Inferior parietal cortex (tissue), 1 donor: ENCODE data around the gene PLXNB3.
"Not testable (repeated sequence)": the region's sequence is repeated elsewhere in the genome, so short reads cannot be mapped to it uniquely, and the experiment has no call there.

Experiments used
- DNase-seq: peaks from one replicate; pipeline ENCODE4 v3.0.0-alpha.2; 2016; ENCODE audit errors: extremely low spot score

PLXNB3 gene

DNA sequence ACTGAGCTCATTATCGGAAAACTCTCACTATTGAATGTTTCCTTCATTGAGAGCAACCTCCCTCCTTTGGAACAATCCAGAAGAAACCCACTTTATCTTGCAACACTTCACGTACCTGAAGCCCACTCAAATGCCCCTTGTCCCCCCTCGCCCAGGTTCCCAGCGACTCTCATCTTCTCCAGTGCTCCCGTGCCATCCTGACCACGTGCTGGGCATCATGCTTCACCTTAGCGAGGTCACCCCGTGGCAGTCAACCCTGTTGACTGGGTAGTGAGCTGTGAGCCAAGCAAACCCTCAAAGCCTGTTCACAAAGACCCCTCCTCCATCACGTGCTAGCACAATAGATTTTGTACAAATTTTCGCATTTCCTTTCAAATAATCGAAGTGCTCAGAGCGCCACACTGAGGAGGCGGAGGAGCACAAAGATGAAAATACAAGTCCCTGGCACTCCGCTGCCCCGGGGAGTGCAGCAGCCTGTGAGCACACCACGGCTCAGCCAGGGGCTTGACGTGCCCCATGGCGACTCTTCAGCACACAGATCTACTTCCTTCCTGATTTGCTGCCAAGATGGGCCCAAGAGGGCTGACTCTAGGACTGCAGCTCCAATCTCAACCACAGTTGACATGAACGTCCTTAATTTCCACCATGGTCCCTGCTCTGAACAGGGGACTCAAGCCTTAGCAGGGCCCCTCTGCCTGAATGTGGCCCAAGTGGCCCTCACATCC, 50.7 kb downstream of the PLXNB3 start:
- no peak for DNase-seq

DNA sequence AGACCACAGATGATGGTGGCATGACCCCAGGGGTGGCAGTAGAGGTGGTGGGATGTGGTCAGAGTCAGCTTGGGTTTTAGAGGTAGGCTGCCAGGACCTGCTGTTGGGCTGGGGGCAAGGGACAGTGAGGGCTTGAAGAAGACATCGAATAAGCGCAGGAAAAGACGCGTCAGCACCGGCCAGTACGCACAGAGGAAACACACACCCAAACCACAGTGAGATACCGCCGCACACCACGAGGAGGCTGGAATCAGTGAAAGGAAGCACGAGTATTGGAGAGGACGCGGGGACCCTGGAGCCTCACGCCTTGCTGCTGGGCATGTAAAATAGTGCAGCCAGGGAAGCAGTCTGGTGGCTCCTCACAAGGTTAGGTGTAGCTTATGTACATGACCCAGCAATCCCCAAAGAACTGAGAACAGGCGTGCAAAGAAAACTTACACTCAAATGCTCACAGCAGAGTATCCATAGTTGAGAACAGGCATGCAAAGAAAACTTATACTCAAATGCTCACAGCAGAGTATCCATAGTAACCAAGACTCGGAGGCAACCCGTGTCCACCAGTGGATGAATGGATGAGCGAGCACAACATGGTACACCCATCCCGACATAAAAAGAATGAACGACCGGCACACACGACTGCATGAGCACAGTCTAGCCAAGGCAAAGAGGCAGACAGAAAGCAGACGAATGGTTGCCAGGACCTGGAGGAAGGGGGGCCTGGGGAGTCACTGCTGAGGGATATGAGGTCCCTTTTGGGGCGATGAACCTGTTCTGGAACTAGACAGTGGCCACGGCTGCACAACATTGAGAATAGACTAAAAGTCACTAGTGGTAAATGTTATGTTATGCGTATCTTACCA, 53.0 kb downstream of the PLXNB3 start:
- no peak for DNase-seq

DNA sequence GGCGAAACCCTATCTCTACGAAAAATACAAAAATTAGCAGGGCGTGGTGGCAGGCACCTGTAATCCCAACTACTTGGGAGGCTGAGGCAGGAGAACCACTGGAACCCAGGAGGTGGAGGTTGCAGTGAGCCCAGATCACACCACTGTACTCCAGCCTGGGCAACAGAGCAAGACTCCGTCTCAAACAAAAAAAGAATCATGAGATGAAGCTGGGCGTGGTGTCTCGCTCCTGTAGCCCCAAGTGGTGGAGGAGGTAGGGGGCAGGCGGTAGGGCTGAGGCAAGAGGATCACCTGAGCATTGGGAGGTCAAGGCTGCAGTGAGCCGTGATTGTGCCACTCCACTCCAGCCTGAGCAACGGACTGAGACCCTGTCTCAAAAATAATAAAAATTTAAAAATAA, 54.0 kb downstream of the PLXNB3 start:
- DNase-seq: not testable (repeated sequence)

DNA sequence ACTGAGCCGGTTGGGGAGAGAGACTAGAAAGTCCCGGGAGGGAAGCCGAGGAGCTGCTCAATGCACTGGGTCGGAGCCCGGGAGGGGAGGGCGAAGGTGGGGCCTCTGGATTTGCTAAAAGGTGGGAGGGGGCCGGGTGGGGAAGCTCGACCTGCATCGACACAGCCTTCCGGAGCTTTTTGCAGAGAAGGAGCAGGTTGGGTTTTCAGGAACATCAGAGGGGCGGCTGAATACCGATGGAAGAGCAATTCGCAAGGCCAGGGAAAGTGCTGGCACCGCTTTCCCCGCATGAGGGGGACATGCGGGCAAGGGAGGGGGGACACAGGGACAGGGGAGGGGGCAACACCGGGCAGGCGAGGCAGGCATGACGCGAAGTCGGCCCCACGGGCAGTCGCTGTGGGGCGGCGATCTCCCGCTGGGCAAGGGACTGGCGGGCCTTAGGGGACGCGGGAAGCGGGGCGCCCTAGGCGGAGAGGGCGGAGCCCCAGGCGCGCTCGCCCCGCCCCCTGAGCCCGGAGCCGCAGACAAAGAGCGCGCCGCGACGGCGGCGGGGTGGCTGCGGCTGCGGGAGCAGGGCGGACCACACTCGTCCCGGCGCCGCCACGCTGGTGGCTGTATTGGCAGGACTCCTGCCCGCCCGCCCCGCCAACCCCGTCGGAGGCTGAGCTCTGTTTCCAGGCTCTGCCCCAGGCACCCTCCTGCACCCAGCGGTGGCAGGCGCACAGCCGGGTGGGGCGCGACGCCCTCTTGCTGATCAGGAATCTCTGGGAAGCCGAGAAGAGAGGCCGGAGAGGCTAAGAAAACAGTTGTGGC, 54.7 kb downstream of the PLXNB3 start:
- no peak for DNase-seq

DNA sequence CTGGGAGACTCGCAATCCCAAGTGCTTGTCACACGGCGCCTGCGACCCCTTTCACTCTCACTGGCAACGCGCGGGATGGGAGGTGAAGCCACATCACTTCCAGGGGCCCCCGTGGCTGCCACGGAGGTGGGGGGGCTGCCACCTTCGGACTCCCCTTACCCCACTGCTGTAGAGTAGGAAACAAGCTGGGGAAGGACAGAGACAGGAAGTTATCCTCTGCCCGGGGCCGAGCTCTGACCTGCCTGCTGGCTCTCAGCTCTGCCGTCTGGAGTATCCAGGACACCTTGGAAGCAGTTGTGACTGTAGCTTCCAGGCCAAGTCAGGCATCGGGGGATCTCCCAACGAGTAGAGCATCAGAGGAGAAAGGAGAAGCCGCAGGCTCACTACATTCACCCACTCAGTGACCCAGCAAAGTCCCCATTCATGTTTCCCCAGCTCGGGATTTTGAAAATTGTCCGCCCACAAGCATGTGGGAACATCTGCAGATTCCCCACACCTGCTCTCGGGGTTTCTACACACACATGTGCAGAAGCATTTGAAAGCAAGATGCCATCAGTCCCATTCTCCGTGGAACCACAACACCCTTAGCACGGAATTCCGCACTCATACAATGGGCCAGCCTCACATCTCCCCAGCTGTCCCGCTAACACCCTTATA, 55.5 kb downstream of the PLXNB3 start:
- no peak for DNase-seq

DNA sequence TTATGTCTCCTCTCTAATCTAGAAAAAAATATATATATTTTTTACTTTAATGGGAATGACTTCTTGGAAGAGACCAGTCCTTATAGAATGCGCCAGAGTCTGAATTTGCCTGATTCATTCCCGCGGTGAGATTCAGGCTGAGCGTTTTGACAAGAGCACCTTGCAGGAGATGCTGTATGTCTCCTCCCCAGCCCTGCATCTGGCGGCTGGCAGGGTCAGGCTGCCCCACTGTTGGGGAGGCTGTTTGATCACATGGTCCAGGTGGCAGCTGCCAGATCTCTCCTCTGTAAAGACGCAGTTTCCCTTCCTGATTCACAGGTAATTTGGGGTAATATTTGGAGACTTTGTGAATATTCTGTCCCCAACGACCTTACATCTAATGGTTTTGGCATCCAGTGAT, 56.6 kb downstream of the PLXNB3 start:
- no peak for DNase-seq

DNA sequence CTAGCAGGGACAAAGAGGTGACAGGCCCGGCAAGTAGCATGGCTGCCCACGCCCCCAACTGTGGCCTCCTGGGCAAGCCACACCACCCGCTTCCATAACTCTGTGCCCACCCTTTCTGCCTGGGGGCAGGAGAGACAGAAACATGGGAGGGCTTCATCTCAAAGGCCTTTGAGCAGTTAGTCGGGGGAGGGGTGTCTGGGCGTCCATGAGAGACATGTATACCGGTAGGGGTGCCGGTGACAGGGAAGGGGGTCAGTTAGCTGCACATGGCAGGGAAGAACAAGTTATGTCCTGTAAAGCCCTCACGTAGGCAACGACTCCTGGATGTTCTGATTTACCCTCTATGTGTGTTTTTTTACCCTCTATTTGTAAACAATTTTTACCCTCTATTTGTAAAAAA, 57.0 kb downstream of the PLXNB3 start:
- DNase-seq: no peak

DNA sequence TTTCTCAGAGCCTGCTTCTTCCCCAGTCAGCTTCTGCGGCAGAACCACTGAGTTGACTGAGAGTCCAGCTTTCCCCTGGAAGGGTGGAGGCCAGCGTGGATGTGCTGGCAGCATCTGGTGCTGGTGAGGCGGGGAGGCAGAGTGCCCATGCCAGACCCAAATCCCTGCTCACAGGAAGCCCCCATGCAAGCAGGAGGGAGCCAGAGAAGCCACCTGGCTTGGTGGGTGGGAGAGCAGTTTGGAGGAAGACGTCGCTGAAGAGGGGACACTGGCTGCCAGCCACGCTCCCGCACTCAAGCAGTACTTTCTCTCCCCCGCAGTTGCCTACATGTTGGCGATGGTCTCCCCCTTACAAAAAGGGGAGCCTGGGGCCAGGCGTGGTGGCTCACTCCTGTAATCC, 60.3 kb downstream of the PLXNB3 start:
- DNase-seq: no peak

DNA sequence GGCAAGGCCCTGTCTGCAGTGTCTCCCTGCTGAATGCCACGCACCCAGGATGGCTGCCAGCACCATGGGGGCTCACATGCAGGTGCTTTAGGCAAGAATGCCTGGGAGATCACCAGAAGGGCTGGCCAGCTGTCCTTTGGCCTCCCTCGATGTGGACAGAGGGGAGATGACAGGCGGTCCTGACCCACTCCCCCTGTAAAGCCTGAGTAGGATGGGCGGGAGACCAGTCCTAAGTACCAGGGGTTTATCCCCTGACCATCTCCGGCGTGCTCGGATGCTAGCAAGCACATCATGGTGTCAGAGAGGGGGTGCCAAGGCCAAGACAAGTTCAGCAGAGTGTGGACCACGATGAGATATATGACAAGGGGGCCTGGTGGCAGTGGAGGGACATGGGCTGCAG, 61.0 kb downstream of the PLXNB3 start:
- DNase-seq: no peak
